Colon (tissue), 2 donors: Measurements from ENCODE around the gene SUSD4.

ENCODE experiments used
- FAIRE-seq: peaks from 2 replicates; lab custom pipeline; 2012; peaks lifted over from hg19 to GRCh38; lab: Jason Lieb, UNC
- donor health status: control.
- donor health status: control.

Gene SUSD4

DNA sequence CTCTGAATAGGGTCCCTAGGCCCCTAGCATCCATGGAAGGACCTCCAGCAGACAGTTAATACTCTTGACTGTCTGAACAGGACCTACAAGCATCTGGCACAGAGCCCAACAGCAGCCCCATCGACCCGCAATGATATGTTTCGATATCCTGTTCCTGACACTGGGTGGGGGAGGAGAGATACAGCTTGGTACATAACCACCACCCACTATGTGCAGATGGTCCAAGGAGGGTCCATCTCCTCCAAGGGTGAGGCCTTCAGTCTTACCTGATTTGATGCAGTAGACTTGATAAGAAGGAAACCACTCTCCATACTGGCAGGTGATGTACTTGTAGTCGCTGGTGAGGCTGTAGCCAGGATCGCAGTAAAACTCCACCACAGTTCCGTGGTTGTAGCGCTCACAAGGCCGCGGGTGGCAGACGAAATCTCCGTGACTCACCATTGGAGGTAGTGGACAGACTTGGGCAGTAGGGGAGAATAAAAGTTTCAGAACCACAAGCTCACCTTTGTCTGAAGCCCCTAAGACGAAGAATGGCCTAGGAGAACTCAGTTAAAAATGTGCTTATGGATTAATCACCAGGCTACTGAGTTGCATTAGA lies 134.9 kb downstream of the SUSD4 start:
- FAIRE-seq: no peak

DNA sequence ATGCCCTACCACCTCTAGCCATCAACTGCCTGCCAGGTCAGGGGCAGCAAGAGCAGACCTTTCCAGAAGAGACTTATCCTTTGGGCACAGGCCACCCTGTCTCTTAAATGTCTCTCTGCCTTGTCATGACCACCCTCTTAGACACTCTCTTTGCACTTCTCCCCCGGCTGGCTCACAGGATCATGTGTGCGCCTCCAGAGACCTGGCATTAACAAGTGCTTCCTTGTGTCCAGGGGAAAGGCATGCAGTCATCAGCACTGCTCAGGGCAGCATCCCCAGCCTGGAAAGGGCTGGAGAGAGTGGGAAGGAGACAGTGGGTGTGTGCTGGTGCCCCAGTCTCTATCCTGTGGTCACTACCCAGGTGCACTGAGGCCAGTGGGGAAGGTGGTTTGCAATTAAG lies 135.8 kb downstream of the SUSD4 start:
- FAIRE-seq: no peak

DNA sequence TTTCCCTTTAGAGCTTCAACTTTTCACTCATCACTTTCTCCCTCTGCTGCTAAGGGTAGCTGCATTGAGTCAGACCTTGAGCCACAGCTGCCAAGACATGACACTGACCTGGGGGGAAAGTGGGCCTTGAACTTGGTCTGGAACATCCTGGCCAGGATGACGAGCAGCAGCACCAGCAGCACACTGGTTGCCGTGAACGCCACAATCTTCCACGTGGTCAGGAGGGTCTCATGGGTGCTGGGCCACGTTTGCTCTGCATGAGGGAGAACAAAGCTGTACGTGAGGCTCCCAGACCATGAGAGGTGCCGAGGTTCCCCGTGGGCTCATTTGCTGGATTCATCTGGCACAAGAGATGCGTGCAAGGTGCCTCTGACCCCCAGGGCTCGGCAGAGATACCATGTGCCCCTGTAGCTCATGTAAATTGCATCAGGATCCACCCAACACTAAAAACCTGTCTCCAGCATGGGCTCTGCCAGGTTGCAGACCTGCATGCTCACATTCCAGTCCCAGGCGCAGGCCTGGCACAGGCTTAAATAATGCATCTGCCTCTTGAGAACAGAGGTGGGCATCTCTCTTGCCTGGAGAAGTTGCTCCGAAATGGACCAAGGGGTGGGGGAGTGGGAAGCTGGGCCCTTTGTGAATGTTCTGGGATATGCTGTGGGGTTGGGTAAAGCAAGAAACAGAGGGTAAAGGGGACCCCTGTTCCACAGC lies 136.3 kb downstream of the SUSD4 start:
- no peak for FAIRE-seq

DNA sequence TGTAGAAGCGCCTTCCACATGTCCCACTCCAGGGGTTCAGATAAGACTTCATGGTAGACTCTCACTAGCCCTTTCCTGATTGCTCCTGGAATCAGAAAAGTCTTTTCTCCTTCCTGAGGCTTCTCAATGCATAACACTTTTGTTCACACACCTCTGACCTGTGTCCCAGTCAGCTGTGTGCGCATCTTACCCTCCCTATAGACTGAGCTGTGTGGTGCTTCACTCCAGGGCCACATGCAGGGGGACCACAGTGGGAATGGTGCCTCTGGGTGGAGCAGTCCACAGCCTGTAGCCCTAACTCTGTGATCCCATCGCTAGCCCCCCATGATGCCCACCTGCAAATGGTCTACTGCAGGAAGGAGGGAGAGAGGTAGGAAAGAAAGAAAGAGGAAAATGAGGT lies 136.9 kb downstream of the SUSD4 start:
- no peak for FAIRE-seq

DNA sequence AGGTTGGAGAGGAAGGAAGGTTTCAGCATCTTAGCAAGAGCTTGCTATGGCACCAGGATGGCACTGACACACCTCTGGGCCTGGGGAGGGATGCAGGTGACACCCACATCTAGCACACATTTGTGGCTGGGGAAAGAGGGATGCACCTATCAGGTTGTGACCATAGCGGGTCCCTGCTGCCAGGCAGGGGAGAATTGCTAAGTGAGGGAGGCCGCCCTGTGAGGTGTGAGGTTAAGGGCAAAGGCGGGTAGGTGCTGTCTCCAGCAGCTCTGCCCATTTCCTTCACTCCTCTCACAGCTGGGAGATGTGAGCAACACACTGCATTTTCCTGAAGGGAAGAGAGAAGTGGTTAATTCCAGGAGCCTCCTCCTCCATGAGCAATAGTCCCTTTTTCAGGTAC lies 137.7 kb downstream of the SUSD4 start:
- no peak for FAIRE-seq

DNA sequence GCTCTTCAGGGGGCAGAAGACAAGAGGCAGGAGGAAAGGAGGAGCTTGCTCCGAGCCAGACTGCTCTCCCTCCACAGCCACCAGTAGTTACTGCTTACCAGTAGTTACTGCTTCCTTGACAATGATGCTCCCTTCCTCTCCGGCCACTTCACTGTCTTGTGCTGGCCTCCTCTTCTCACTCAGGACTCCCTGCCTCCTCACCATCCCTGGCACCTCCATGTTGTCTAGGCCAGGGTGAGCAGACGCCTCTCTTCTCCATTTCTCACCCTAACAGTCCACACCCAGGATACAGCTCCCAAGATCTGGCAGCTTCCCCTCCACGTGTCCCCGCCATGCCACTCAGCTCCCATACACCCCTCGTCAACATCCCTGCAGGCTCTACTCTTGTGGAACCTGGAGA lies 138.5 kb downstream of the SUSD4 start:
- FAIRE-seq: no peak

DNA sequence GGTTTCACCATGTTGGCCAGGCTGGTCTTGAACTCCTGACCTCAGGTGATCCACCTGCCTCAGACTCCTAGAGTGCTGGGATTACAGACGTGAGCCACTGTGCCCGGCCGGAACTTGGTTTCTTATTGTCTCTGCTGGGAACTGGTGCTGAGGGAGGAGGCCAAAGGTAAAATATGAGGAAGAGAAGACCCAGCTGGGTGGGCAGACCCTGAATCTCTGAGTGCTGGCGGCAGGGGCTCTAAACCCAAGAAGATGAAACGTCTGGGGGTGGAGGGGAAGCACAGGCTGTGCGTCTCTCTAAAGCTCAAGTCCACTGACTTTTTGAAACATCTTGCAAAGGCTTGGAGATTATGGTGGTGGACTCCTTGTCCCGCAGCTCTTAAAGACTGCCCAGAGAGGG lies 138.9 kb downstream of the SUSD4 start:
- FAIRE-seq: no peak

DNA sequence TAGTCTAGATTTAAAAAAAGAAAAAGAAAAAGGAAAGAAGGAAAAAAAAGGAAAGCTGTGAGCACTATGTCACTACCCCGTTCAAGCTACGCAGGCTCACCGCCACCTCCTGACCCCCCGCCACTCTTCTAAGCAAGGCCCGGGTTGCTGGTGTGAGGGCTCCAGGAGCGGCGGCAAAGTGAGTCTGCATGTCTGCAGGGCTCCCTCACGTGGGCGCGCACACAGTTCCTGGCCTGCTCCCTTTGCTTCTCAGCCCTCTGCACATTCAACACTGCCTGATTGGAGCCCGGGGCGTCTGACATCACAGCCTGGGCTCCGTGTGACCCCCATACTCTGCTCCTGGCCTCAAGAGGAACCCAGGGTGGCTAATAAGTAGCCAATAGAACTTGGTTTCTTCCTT lies 139.5 kb downstream of the SUSD4 start:
- FAIRE-seq: no peak

DNA sequence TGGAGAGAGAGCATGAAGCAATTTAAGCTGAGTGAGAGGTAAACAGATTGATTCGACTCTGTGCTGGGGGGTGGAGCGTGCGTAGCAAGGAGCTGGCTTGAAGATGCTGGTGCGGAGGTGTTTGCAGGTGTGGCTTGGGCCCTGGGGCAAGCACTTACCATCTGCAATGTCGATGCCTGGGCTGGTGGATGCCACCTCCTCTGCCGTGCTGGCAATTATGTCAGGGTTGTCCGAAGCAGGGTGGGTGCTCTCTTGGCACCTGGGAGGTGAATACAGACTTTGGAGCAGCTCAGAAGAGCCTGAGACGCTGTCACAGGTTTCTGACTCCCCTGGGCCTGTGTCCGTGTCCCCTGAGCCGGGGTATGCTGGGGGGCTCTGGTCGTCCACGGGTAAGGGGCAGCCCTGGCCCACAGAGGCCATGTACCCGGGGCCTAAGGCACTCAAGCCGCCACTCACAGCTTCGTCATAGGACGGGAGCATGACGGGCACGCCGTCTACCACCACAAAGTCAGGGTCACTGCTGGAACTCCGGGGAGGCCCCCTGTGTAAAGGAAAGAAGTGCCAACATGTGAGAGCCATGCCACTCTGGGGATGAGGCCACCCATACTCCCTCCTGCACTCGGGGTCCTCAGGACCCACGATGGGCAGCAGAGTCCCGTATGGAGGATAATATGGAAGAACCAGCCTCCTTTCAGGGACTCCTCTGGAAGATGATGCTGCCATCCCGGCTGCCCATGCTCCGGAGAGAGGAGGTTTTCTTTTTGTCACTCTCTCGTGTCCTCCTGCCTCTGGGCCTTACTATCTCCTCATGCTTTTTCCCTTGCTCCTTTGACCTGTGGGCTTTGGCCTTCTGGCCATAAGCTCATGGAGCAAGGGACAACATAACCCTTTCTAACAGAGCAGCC lies 140.6 kb downstream of the SUSD4 start:
- no peak for FAIRE-seq

DNA sequence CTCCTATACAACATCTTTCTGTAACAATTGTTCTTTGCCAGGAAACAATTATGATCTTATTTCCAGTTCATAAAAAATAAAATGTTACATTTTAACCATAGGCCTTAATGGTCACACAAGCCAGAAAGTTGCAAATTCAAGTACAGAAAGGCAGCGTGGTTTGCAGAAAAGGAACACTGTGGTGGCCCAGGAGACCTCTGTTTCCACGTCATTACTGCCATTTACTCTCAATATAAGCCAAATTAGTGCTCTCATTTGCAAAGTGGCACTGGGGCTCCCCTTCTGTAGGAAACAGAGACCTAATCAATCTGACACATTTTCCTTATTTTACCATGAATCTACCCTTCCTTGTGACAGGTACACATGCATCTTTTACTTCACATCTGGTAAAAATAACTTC lies 141.6 kb downstream of the SUSD4 start:
- no peak for FAIRE-seq

DNA sequence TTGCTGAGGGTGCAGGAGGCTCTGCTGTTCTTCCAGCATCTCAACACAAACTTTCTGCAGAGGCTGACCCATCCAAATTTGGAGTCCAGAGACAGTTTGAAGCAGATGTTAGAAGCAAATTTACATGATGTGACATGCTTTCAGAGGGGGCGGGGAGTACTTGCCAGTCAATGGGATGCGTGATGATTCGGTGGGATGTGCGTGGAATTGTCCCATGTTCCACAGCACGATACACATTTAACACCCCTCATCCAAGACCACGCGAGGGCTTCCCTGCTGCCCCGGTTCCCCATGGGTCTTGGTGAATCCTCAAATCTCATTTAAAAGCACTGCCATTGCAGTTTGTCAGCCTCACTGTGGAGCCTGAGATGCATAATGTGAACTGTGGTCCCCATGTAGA lies 142.3 kb downstream of the SUSD4 start:
- no peak for FAIRE-seq

DNA sequence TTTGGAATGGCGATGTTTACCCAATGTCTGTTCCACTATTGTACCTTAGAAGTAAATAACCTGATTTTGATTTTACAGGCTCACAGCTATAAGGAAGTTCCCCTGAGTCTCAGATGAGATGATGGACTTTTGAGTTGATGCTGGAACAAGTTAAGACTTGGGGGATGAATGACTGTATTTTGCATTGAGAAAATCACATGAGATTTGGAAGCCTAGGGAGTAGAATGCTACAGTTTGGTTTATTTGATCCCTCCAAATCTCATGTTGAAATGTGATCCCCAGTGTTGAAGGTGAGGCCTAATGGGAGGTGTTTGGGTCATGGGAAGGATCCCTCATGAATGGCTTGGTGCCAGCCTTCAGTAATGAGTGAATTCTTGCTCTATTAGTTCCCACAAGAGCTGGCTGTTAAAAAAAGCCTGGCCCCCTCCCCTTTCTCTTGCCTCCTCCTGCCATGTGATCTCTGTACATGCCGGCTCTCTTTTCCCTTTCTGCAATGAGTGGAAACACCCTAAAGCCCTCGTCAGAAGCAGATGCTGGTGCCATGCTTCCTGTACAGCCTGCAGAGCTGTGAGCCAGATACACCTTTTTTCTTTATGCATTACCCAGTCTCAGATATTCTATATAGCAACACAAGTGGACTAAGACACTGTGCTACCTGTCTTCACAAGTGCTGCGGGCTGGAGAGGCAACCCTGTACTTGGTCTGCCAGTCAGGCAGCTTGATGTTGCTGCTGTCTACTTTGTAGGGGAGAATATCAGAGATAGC lies 143.9 kb downstream of the SUSD4 start:
- FAIRE-seq: no peak

DNA sequence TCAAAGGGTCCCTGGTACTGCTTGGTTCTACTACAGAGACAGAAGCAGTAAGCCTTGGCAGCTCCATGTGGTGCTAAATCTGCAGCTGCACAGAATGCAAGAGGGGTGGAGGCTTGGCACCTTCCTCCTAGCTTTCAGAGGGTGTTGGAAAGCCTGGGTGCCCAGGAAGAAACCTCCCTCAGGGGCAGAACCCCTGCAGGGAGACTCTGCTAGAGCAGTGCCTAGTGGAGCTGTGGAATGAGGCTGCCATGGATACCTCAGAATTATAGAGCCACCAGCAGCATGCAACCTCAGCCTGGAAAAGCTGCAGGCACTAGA lies 144.7 kb downstream of the SUSD4 start:
- FAIRE-seq: no peak

DNA sequence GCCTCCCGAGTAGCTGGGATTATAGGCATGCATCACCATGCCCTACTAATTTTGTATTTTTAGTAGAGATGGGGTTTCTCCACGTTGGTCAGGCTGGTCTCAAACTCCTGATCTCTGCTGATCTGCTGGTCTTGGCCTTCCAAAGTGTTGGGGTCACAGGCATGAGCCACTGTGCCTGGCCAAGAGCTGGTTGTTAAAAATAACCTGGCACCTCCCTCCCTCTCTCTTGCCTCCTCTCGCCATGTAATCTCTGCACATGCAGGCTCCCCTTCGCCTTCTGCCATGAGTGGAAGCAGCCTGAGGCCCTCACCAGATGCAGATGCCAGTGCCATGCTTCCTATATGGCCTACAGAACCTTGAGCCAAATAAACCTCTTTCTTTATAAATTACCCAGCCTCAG lies 146.2 kb downstream of the SUSD4 start:
- FAIRE-seq: no peak

DNA sequence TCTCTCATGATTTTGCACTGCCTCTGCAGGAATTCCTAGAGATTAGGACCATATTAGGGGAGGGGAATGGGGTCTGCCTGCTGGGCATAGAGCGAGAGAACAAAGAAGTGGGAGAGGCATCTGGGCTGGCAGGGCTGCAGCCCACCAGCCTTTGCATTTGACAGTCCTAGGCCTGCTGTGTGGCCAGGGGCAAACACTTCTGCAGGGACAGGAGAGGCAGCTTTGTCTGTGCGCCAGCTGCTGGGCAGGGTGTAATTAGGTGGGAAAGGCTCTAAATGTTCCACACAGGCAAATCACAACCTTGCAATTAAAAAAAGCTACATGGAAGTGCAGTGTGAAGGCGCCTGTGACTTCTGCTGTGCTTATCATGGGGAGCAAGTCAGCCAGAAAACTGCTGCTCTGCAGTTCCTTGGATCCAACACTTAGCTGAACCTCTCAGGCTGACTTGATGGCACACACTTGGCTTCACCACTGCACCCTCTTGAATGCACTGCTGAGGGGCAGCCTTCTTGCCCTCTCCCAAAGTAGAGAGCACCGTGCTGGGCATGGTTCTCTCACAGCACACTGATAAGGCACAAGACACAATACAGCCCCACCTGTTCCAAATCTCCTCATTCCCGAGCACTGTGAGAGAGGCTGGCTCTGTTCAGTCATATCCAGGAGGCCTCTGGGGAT lies 147.3 kb downstream of the SUSD4 start:
- FAIRE-seq: no peak

DNA sequence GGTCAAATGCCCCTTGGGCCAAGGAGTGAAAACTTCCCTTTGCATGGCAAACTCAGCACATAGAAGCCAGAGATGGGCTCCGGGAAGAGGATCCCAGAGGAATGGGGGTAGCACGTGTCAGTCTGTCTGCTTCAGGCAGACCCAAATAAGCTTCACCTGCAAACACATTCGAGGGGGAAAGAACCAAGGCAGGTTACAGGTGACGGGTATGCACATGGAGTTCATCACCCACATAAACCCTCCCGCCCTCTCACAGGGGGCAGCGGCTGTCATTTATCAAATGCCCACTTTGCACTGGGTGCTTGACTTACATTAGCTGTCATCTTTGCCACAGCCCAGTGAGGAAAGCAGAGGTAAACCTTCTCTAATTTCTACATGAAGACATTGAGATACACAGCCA lies 147.9 kb downstream of the SUSD4 start:
- no peak for FAIRE-seq

DNA sequence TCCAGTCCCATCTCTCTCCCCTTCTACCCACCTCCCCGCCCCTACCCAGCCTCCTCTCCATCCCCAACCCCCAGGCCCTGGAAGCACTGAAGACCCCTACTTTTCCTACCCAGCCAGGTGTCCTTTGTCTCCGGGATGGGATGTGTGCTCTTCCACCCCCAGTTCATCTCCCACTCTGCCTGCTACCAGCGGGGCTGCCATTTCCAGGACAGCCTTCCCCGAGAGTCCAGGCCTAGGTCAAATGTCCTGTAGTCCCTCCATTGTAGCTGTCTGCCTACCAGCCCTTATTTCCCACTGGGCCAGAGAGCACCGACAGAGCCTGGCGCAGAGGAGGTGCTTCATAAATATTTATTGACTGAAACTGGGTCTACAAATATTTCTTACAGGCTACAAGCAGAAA lies 148.9 kb downstream of the SUSD4 start:
- FAIRE-seq: no peak

DNA sequence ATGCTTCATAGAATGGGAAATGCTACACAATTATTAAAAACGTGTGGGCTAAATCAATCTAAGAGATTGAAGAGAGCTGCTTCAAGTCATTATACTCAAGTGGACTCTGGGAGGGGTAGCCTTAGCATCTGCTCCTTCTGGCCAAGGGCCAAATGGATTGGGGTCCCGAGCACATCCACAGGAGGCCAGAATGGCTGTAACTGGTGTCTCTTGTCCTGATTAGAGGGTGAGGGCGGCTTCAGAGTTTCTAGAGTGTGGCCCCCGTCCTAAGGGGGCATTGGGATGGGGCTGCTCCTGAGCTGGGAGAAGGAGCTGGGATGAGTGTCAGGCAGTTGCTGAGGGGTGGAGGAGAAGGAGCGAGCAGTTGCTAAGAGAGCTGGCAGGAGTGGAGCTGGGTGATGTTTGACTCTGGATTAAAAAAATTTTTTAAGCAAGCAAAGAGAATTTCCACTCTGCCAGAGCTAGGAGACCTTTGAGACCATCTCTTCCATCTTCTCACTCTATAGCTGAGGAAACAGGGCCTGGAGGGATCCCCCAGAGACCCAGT lies 149.6 kb downstream of the SUSD4 start:
- no peak for FAIRE-seq

DNA sequence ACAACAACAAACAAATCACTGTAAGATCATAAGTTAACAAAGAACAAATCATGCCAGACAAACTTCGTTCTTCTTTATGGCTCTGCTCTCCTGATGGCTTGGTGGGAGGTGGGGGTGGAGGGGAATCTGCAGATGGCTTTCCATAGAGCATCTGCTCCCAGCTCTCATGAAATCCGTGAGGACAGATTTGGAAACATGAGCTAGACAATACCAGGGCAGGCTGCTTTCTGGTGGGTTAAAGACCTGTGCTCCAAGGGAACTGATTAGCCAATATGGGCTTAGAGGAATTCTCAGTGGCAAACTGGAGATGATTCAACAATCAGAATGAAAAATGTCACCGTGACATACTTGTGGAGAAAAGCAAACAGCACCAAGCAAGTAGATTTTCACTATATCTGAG lies 151.5 kb downstream of the SUSD4 start:
- FAIRE-seq: no peak

DNA sequence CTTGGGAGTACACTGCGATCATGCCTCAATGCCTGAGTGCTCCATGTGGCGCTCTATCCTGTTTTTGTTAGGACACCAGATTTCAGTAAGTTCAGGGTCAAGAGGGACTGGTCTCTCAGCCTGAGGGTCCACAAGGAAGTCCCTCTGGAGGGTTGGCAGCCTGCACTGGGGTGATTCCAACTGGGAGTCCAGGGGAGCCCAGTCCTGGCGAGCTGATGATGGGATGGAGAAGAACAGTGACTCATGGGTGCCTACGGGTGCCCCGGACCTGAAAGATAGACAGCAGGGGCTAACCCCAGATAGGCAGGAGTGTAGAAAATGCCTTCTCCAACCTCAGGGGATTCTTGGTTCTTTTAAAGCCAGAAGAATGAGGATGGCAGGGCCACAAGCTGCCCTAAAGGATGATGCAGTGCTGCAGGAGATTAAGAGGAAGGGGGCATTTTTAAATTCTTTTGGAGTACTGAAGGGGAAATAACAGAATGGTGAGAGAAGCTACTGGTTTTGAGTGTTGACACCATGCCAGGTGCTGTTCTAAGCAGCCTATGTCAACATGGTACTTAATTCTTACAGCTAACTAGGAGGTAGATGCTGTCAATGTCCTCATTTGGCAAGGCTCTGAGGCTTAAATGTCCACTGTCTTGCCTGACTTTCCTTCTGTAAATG lies 152.5 kb downstream of the SUSD4 start:
- FAIRE-seq: no peak

DNA sequence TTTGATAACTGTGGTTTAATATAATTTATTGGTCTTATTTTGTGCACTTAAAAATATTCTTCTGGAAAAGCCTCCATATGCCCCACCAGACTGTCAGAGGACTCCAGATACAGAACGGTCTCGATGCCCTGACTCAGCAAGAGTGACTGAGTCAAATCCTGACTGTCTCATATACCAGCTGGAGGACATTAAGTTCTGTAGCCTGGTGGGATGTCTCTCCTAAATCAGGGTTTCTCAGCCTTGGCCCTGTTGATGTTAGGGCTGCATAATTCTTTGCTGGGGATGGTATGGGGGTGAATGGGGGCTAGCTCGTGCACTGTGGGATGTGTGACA lies 153.2 kb downstream of the SUSD4 start:
- no peak for FAIRE-seq
